Lower leg skin (tissue), 3 donors: ENCODE data around the gene HPX.

Experiments
- CTCF ChIP-seq, 3 donors: fragments of 450-650 bp; IDR thresholded peaks; one replicate each; pipeline ENCODE4 v1.5.1; 2016; ENCODE audit warnings: antibody characterized with exemption in 3 of 3, mild to moderate bottlenecking in 3 of 3, moderate library complexity in 2 of 3
- POLR2A ChIP-seq, 2 donors: fragments of 450-650 bp; IDR thresholded peaks; one replicate each; pipeline ENCODE4 v1.6.1; 2016 to 2017; ENCODE audit warnings: antibody characterized with exemption in 2 of 2, mild to moderate bottlenecking in 1 of 2, moderate library complexity in 1 of 2

GRCh38 chr11:6401464-6401863, 39.3 kb downstream of the HPX start:
- no peak for TF ChIP-seq CTCF (IDR thresholded peaks at IDR 0.05)
- no peak for TF ChIP-seq POLR2A (IDR thresholded peaks at IDR 0.05)
